Measurements from ENCODE around the gene TOB1. TPM values are rescaled to one million over a fixed set of nuclear protein-coding genes. Genes with fewer than 3 reads are reported as not detected.

The TOB1 gene
- total RNA-seq, 1 experiment from 2014 or later: 19.3 TPM

- Histone ChIP-seq H3K36me3 (ENCODE audit: insufficient read depth, low read length, poor library complexity, severe bottlenecking) (no peaks in the 10 kb centered on the region), H3K9me3 (ENCODE audit: low read depth, low read length, poor library complexity, severe bottlenecking) (no peaks in the 10 kb centered on the region), H3K27me3 (replicated peaks; ENCODE audit: insufficient read depth, low read depth, low read length, poor library complexity) (no peaks in the 10 kb centered on the region), H3K4me1 (ENCODE audit: insufficient read depth, low read length, poor library complexity, severe bottlenecking) (no peaks in the 10 kb centered on the region), H3K27ac (ENCODE audit: low read depth, low read length, poor library complexity, severe bottlenecking) (no peak overlapping the region), H3K4me3 (ENCODE audit: low read depth, low read length, poor library complexity, severe bottlenecking) (no peak overlapping the region)
- CTCF ChIA-PET: no interaction called here
- POLR2A ChIA-PET (ENCODE audit: low non-redundant PET): no interaction called here
- intact Hi-C loops (cut with micrococcal nuclease; ENCODE audit: unreplicated experiment): no loop called here
- BruUV-seq (replicated peaks): no TSS peak
- DNase-seq (ENCODE audit: low spot score): no peak
- no peak for TF ChIP-seq CTCF (conservative IDR thresholded peaks at IDR 0.05; ENCODE audit: low read depth, low read length)
- TF ChIP-seq EZH2 (IDR thresholded peaks at IDR 0.05; ENCODE audit: borderline replicate concordance, low read depth, low read length, poor library complexity, severe bottlenecking): no peak
These were observed 17.4 kb downstream of the TOB1 start for GRCh38 chr17:50848711-50849110.

- CTCF ChIA-PET: no interaction called here
- Histone ChIP-seq H3K4me1 (ENCODE audit: insufficient read depth, low read length, poor library complexity, severe bottlenecking) (no peaks in the 10 kb centered on the region), H3K36me3 (ENCODE audit: insufficient read depth, low read length, poor library complexity, severe bottlenecking) (no peaks in the 10 kb centered on the region), H3K27ac (ENCODE audit: low read depth, low read length, poor library complexity, severe bottlenecking) (no peak overlapping the region), H3K4me3 (ENCODE audit: low read depth, low read length, poor library complexity, severe bottlenecking) (no peak overlapping the region), H3K9me3 (ENCODE audit: low read depth, low read length, poor library complexity, severe bottlenecking) (no peaks in the 10 kb centered on the region), H3K27me3 (replicated peaks; ENCODE audit: insufficient read depth, low read depth, low read length, poor library complexity) (no peaks in the 10 kb centered on the region)
- no peak for TF ChIP-seq CTCF (conservative IDR thresholded peaks at IDR 0.05; ENCODE audit: low read depth, low read length)
- TF ChIP-seq EZH2 (IDR thresholded peaks at IDR 0.05; ENCODE audit: borderline replicate concordance, low read depth, low read length, poor library complexity, severe bottlenecking): no peak
- no TSS peak for BruUV-seq (replicated peaks)
- no peak for DNase-seq (ENCODE audit: low spot score)
- intact Hi-C loops (cut with micrococcal nuclease; ENCODE audit: unreplicated experiment): no loop called here
- POLR2A ChIA-PET (ENCODE audit: low non-redundant PET): no interaction called here
These were observed 18.1 kb downstream of the TOB1 start for GRCh38 chr17:50848039-50848438.

- no peak overlapping the region for H3K27ac ChIP-seq (ENCODE audit: low read depth, low read length, poor library complexity, severe bottlenecking)
- no peaks in the 10 kb centered on the region for H3K27me3 ChIP-seq (replicated peaks; ENCODE audit: insufficient read depth, low read depth, low read length, poor library complexity)
- intact Hi-C loops (cut with micrococcal nuclease; ENCODE audit: unreplicated experiment): no loop called here
- POLR2A ChIA-PET (ENCODE audit: low non-redundant PET): no interaction called here
- H3K36me3 ChIP-seq (ENCODE audit: insufficient read depth, low read length, poor library complexity, severe bottlenecking): no peaks in the 10 kb centered on the region
- H3K9me3 ChIP-seq (ENCODE audit: low read depth, low read length, poor library complexity, severe bottlenecking): no peaks in the 10 kb centered on the region
- DNase-seq (ENCODE audit: low spot score): no peak
- no peak overlapping the region for H3K4me3 ChIP-seq (ENCODE audit: low read depth, low read length, poor library complexity, severe bottlenecking)
- H3K4me1 ChIP-seq (ENCODE audit: insufficient read depth, low read length, poor library complexity, severe bottlenecking): no peaks in the 10 kb centered on the region
- CTCF ChIA-PET: no interaction called here
- TF ChIP-seq CTCF (conservative IDR thresholded peaks at IDR 0.05; ENCODE audit: low read depth, low read length): no peak
- no peak for TF ChIP-seq EZH2 (IDR thresholded peaks at IDR 0.05; ENCODE audit: borderline replicate concordance, low read depth, low read length, poor library complexity, severe bottlenecking)
- no TSS peak for BruUV-seq (replicated peaks)
These were observed 18.6 kb downstream of the TOB1 start for GRCh38 chr17:50847566-50847965.

Data from A673 (cell line).